GM23248 (cell line): ENCODE data around the gene CNTRL. TPM values are rescaled to one million over a fixed set of nuclear protein-coding genes. Genes with fewer than 3 reads are reported as not detected.
A peak's percentile ranks its signal among the peaks of the same experiment; 100 is the strongest.

Source experiments
- DNase-seq: peaks from one replicate; pipeline ENCODE4 v3.0.0-alpha.2; 2015
- H2AFZ ChIP-seq: fragments of 200-600 bp; sonication (generic); 2 replicates; pipeline ENCODE4 v1.6.1; 2016; ENCODE audit warnings: antibody characterized with exemption
- H3F3A ChIP-seq: fragments of 200-600 bp; sonication (generic); 2 replicates; pipeline ENCODE4 v1.6.1; 2016; ENCODE audit warnings: mild to moderate bottlenecking, antibody characterized with exemption, mixed run types; ENCODE audit not compliant: insufficient read depth
- H3K27ac ChIP-seq: fragments of 200-600 bp; sonication (generic); 2 replicates; pipeline ENCODE4 v1.5.1; 2016; ENCODE audit warnings: mild to moderate bottlenecking
- H3K27me3 ChIP-seq: fragments of 200-600 bp; sonication (generic); replicated peaks from 2 replicates; pipeline ENCODE4 v1.6.1; 2016; ENCODE audit warnings: mild to moderate bottlenecking; ENCODE audit not compliant: insufficient read depth
- H3K36me3 ChIP-seq: fragments of 200-600 bp; sonication (generic); 2 replicates; pipeline ENCODE4 v1.6.1; 2016; ENCODE audit warnings: low read depth, mild to moderate bottlenecking
- H3K4me1 ChIP-seq: fragments of 200-600 bp; sonication (generic); 2 replicates; pipeline ENCODE4 v1.6.1; 2016; ENCODE audit warnings: mild to moderate bottlenecking; ENCODE audit not compliant: insufficient read depth
- H3K4me2 ChIP-seq: fragments of 200-600 bp; sonication (generic); one replicate; pipeline ENCODE4 v1.6.1; 2016; ENCODE audit warnings: mild to moderate bottlenecking; ENCODE audit not compliant: unreplicated experiment
- H3K4me3 ChIP-seq: fragments of 200-600 bp; sonication (generic); 2 replicates; pipeline ENCODE4 v1.5.1; 2016; ENCODE audit warnings: mild to moderate bottlenecking
- H3K79me2 ChIP-seq: fragments of 200-600 bp; sonication (generic); 2 replicates; pipeline ENCODE4 v1.6.1; 2016; ENCODE audit warnings: mild to moderate bottlenecking; ENCODE audit not compliant: insufficient read depth
- H3K9ac ChIP-seq: fragments of 200-600 bp; sonication (generic); 2 replicates; pipeline ENCODE4 v1.6.1; 2016; ENCODE audit warnings: mild to moderate bottlenecking
- H3K9me2 ChIP-seq: fragments of 200-600 bp; sonication (generic); 2 replicates; pipeline ENCODE4 v1.6.1; 2016; ENCODE audit warnings: mixed run types, mild to moderate bottlenecking, moderate library complexity; ENCODE audit not compliant: insufficient read depth
- H3K9me3 ChIP-seq: fragments of 200-600 bp; sonication (generic); one replicate; pipeline ENCODE4 v1.6.1; 2017; ENCODE audit warnings: low read depth
- H4K20me1 ChIP-seq: fragments of 200-600 bp; sonication (generic); 2 replicates; pipeline ENCODE4 v1.6.0; 2016; ENCODE audit not compliant: insufficient read depth
- EZH2 ChIP-seq: fragments of 200-600 bp; sonication (generic); IDR thresholded peaks from 2 replicates; pipeline ENCODE4 v1.6.1; 2018; ENCODE audit warnings: antibody characterized with exemption, mild to moderate bottlenecking; ENCODE audit not compliant: insufficient read depth, poor library complexity, severe bottlenecking
- EZH2phosphoT487 ChIP-seq: fragments of 200-600 bp; sonication (generic); IDR thresholded peaks from 2 replicates; pipeline ENCODE4 v1.6.1; 2018; ENCODE audit warnings: antibody characterized with exemption, moderate library complexity, mild to moderate bottlenecking, low read depth; ENCODE audit not compliant: insufficient read depth
- WGBS, 2 experiments: methylation state at CpG; one replicate each; pipeline ENCODE4 v1.1.6; 2015 to 2017; ENCODE audit warnings: low lambda C conversion rate in 2 of 2, low coverage in 1 of 2; ENCODE audit errors: missing lambda C conversion rate in 2 of 2; 5-methylcytosine and 5-hydroxymethylcytosine counted together
- in situ Hi-C: fragments of 300-500 bp; cut with MboI; formaldehyde crosslinking; loops from 2 replicates; pipeline ENCODE4 v1.15.0; 2020
- polyA plus RNA-seq: library from polyadenylated mRNA; unstranded; fragments of >200 nt; fragmentation: Nextera tagmentation; extraction: Ambion mirVana; gene quantifications from 2 replicates; pipeline ENCODE4 v1.2.1, GENCODE V29; 2016
- total RNA-seq: library from RNA; depleted of rRNA; stranded (reverse); fragments of >200 nt; shearing (Covaris generic); gene quantifications from 2 replicates; pipeline ENCODE4 v1.2.3, GENCODE V29; 2014

CNTRL gene
- total and polyA plus RNA-seq, 2 experiments from 2014 or later = 4.4 to 6.3 TPM

- Histone ChIP-seq H3K9me2 (no peaks in the 10 kb centered on the region), H3K27me3 (no peaks in the 10 kb centered on the region), H3K4me1 (peaks cover 70% of the 10 kb centered on the region), H4K20me1 (peaks cover 61% of the 10 kb centered on the region), H3K9ac (peak overlapping the region; percentile 30; the same call in 1 of the 2 replicates), H3K27ac (peak overlapping the region; percentile 58), H3K36me3 (peaks cover 6% of the 10 kb centered on the region; the same call in 1 of the 2 replicates), H3K9me3 (no peaks in the 10 kb centered on the region), H3K4me2 (peak overlapping the region; percentile 27), H2AFZ (no peak overlapping the region), H3K79me2 (peaks cover 100% of the 10 kb centered on the region), H3F3A (no peaks in the 10 kb centered on the region), H3K4me3 (no peak overlapping the region)
- DNase-seq = peak; percentile 39
- WGBS, 2 experiments = 5% methylated on average over 1 of the region's 1 CpG
- in situ Hi-C loops = no loop called here
- TF ChIP-seq EZH2 (no peak), EZH2phosphoT487 (no peak)
These were observed 118.3 kb downstream of the CNTRL start for GRCh38 chr9:121192959-121193640.

GRCh38 chr9:121194730-121195129, 120.0 kb downstream of the CNTRL start:
- 0 out of 2 replicates have a peak, but pooled peaks cover 4% of the 10 kb centered on the region for H3F3A ChIP-seq
- H3K79me2 ChIP-seq = peaks cover 100% of the 10 kb centered on the region
- no peak overlapping the region for H3K4me3 ChIP-seq
- no peak overlapping the region for H2AFZ ChIP-seq
- TF ChIP-seq EZH2 (no peak), EZH2phosphoT487 (no peak)
- no peak overlapping the region for H3K9ac ChIP-seq
- 37 to 42% methylated on average over 1 of the region's 1 CpG for WGBS, 2 experiments
- H3K27ac ChIP-seq = no peak overlapping the region
- in situ Hi-C loops = no loop called here
- peaks cover 72% of the 10 kb centered on the region for H4K20me1 ChIP-seq
- H3K9me2 ChIP-seq = no peaks in the 10 kb centered on the region
- no peaks in the 10 kb centered on the region for H3K9me3 ChIP-seq
- H3K27me3 ChIP-seq = no peaks in the 10 kb centered on the region
- H3K36me3 ChIP-seq = no peaks in the 10 kb centered on the region
- peaks cover 86% of the 10 kb centered on the region for H3K4me1 ChIP-seq
- DNase-seq = no peak
- peak overlapping the region; percentile 70 for H3K4me2 ChIP-seq

- 31 to 32% methylated on average over 4 of the region's 4 CpGs for WGBS, 2 experiments
- Histone ChIP-seq H4K20me1 (peaks cover 70% of the 10 kb centered on the region), H3K9me3 (no peaks in the 10 kb centered on the region), H2AFZ (no peak overlapping the region), H3K36me3 (no peaks in the 10 kb centered on the region), H3K4me1 (peaks cover 85% of the 10 kb centered on the region), H3K4me2 (peak overlapping the region; percentile 70), H3K27ac (no peak overlapping the region), H3K4me3 (peak overlapping the region; percentile 44), H3F3A (0 out of 2 replicates have a peak, but pooled peaks cover 4% of the 10 kb centered on the region), H3K9ac (peak overlapping the region; percentile 40; the same call in 1 of the 2 replicates), H3K9me2 (no peaks in the 10 kb centered on the region), H3K79me2 (peaks cover 100% of the 10 kb centered on the region), H3K27me3 (no peaks in the 10 kb centered on the region)
- in situ Hi-C loops = no loop called here
- no peak for TF ChIP-seq EZH2
- no peak for TF ChIP-seq EZH2phosphoT487
- no peak for DNase-seq
These were observed 121.6 kb downstream of the CNTRL start for GRCh38 chr9:121196389-121196788.

GRCh38 chr9:121197132-121197531, 122.4 kb downstream of the CNTRL start:
- in situ Hi-C loops = no loop called here
- no peak overlapping the region for H3K9ac ChIP-seq
- no peaks in the 10 kb centered on the region for H3K36me3 ChIP-seq
- H2AFZ ChIP-seq = no peak overlapping the region
- peaks cover 67% of the 10 kb centered on the region for H4K20me1 ChIP-seq
- WGBS, 2 experiments = 97 to 100% methylated on average over 1 of the region's 1 CpG
- 0 out of 2 replicates have a peak, but pooled peaks cover 4% of the 10 kb centered on the region for H3F3A ChIP-seq
- no peaks in the 10 kb centered on the region for H3K27me3 ChIP-seq
- DNase-seq = peak; percentile 33
- peaks cover 97% of the 10 kb centered on the region for H3K79me2 ChIP-seq
- peak overlapping the region; percentile 100 for H3K4me2 ChIP-seq
- H3K27ac ChIP-seq = no peak overlapping the region
- TF ChIP-seq EZH2phosphoT487 = no peak
- TF ChIP-seq EZH2 = no peak
- H3K4me1 ChIP-seq = peaks cover 77% of the 10 kb centered on the region
- H3K4me3 ChIP-seq = peak overlapping the region; percentile 97; the same call in 1 of the 2 replicates
- H3K9me3 ChIP-seq = no peaks in the 10 kb centered on the region
- H3K9me2 ChIP-seq = no peaks in the 10 kb centered on the region
